Right cardiac atrium (tissue), 5 donors: ENCODE measurements around the gene DACH1. TPM values are rescaled to one million over a fixed set of nuclear protein-coding genes. Genes with fewer than 3 reads are reported as not detected.

Source experiments
- ATAC-seq, 2 donors: fragments of 200-7000 bp; cut with Tn5 transposase; one replicate each; pipeline versions ENCODE4 v1.8.0 to v1.9.1; 2020; ENCODE audit warnings: moderate library complexity in 2 of 2, mild to moderate bottlenecking in 1 of 2
- DNase-seq, 3 donors: peaks; one replicate each; pipeline ENCODE4 v3.0.0-alpha.2; 2020
- H3K27ac ChIP-seq: one replicate; pipeline ENCODE4 v1.5.1; 2013; ENCODE audit warnings: mild to moderate bottlenecking, low read length, control low read depth, moderate library complexity
- H3K27me3 ChIP-seq: one replicate; pipeline ENCODE4 v1.6.1; 2013; ENCODE audit not compliant: control insufficient read depth, insufficient read depth
- H3K4me1 ChIP-seq: one replicate; pipeline ENCODE4 v1.6.1; 2013; ENCODE audit warnings: low read length; ENCODE audit not compliant: control insufficient read depth, insufficient read depth
- H3K4me3 ChIP-seq: one replicate; pipeline ENCODE4 v1.5.1; 2013; ENCODE audit warnings: low read length, control low read depth
- H3K9me3 ChIP-seq: one replicate; pipeline ENCODE4 v1.6.1; 2013; ENCODE audit warnings: low read length; ENCODE audit not compliant: control insufficient read depth
- WGBS: extraction: QIAGEN DNeasy Blood & Tissue Kit; methylation state at CpG from one replicate; pipeline ENCODE4 v1.1.7; 2013; 5-methylcytosine and 5-hydroxymethylcytosine counted together
- intact Hi-C, 4 donors: fragments of 100-400 bp; cut with DNase I; formaldehyde crosslinking; loops; one replicate each; pipeline versions ENCODE4 v1.11.0 to v1.14.0; 2022 to 2023
- polyA plus RNA-seq: library from polyadenylated mRNA; stranded (reverse); fragments of 200-250 nt; gene quantifications from one replicate; pipeline ENCODE4 v1.2.3, GENCODE V29; 2013
- total RNA-seq, 4 donors: library from RNA; stranded (reverse); fragmentation: NEBNext Ultra II Directional; extraction: Animal tissue kit (Norgen Biotek cat#: 25700); gene quantifications; one replicate each; pipeline ENCODE4 v1.2.1, GENCODE V29; 2021
- donor health status: healthy with polysubstance abuse.
- donor health status: DM: no; HTN: yes; CAD: no.
- donor health status: DM: no; HTN: no; CAD: no.
- donor health status: DM: no; HTN: yes; CAD: no; lungs with severe emphysema.
- donor health status: DM: yes; HTN: yes; CAD: no.

The DACH1 gene
- total and polyA plus RNA-seq, 5 donors = 1.0 to 3.9 (median 1.3) TPM

GRCh38 chr13:71865874-71866334 is 1.1 kb downstream of the DACH1 start:
- H3K4me1 ChIP-seq = no peaks in the 10 kb centered on the region
- WGBS = under 1% methylated on average over 21 of the region's 21 CpGs
- H3K9me3 ChIP-seq = no peaks in the 10 kb centered on the region
- no peaks in the 10 kb centered on the region for H3K27me3 ChIP-seq
- intact Hi-C loops = no loop called here
- DNase-seq (no peak), ATAC-seq (no peak)
- H3K4me3 ChIP-seq = peak overlapping the region; percentile 82
- peak overlapping the region; percentile 49 for H3K27ac ChIP-seq

GRCh38 chr13:71864986-71865873 is 1.8 kb downstream of the DACH1 start:
- under 1% methylated on average over 88 of the region's 88 CpGs for WGBS
- intact Hi-C loops = no loop called here

GRCh38 chr13:71864094-71864985 is 2.7 kb downstream of the DACH1 start:
- ATAC-seq (peak; percentile 77 to 79), DNase-seq (peak; percentile 47 to 89 (median 84))
- Histone ChIP-seq H3K9me3 (no peaks in the 10 kb centered on the region), H3K4me3 (peak overlapping the region; percentile 82), H3K27ac (no peak overlapping the region), H3K4me1 (no peaks in the 10 kb centered on the region), H3K27me3 (no peaks in the 10 kb centered on the region)
- intact Hi-C loops = no loop called here
- 5% methylated on average over 39 of the region's 39 CpGs for WGBS

More at GRCh38 chr13:71864986-71865873, 1.8 kb downstream of the DACH1 start:
- Histone ChIP-seq H3K27ac (peak overlapping the region; percentile 49), H3K4me3 (peak overlapping the region; percentile 82), H3K27me3 (no peaks in the 10 kb centered on the region), H3K4me1 (no peaks in the 10 kb centered on the region), H3K9me3 (no peaks in the 10 kb centered on the region)
- ATAC-seq = peak; percentile 34 to 50
- DNase-seq = peak; percentile 30 to 78 (median 75)

- WGBS = 55% methylated on average over 4 of the region's 4 CpGs
- Histone ChIP-seq H3K4me3 (peak overlapping the region; percentile 82), H3K9me3 (no peaks in the 10 kb centered on the region), H3K27me3 (no peaks in the 10 kb centered on the region), H3K27ac (no peak overlapping the region), H3K4me1 (no peaks in the 10 kb centered on the region)
- ATAC-seq (no peak), DNase-seq (no peak)
- intact Hi-C loops = no loop called here
These were observed 3.6 kb downstream of the DACH1 start for GRCh38 chr13:71863254-71863865.

GRCh38 chr13:71862459-71862943 is 4.5 kb downstream of the DACH1 start:
- 50% methylated on average over 2 of the region's 2 CpGs for WGBS
- Histone ChIP-seq H3K4me3 (no peak overlapping the region), H3K9me3 (no peaks in the 10 kb centered on the region), H3K4me1 (no peaks in the 10 kb centered on the region), H3K27ac (no peak overlapping the region), H3K27me3 (no peaks in the 10 kb centered on the region)
- intact Hi-C loops = no loop called here
- ATAC-seq (no peak), DNase-seq (no peak)

- Histone ChIP-seq H3K4me1 (no peaks in the 10 kb centered on the region), H3K27ac (no peak overlapping the region), H3K4me3 (no peak overlapping the region), H3K9me3 (no peaks in the 10 kb centered on the region), H3K27me3 (no peaks in the 10 kb centered on the region)
- intact Hi-C loops = no loop called here
- 65% methylated on average over 2 of the region's 2 CpGs for WGBS
- ATAC-seq (no peak), DNase-seq (no peak)
These were observed 5.1 kb downstream of the DACH1 start for GRCh38 chr13:71861769-71862458.

GRCh38 chr13:71860547-71861138 is 6.4 kb downstream of the DACH1 start:
- no peak for DNase-seq

GRCh38 chr13:71858647-71859046 is 8.4 kb downstream of the DACH1 start:
- intact Hi-C loops = no loop called here
- Histone ChIP-seq H3K9me3 (no peaks in the 10 kb centered on the region), H3K4me3 (no peak overlapping the region), H3K27me3 (no peaks in the 10 kb centered on the region), H3K27ac (no peak overlapping the region), H3K4me1 (no peaks in the 10 kb centered on the region)
- 78% methylated on average over 1 of the region's 1 CpG for WGBS
- no peak for ATAC-seq
- no peak for DNase-seq

More at GRCh38 chr13:71860547-71861138, 6.4 kb downstream of the DACH1 start:
- Histone ChIP-seq H3K9me3 (no peaks in the 10 kb centered on the region), H3K4me1 (no peaks in the 10 kb centered on the region), H3K27me3 (no peaks in the 10 kb centered on the region), H3K27ac (no peak overlapping the region), H3K4me3 (no peak overlapping the region)
- 54% methylated on average over 3 of the region's 3 CpGs for WGBS
- intact Hi-C loops = no loop called here
- no peak for ATAC-seq

GRCh38 chr13:71856548-71857043 is 10.4 kb downstream of the DACH1 start:
- intact Hi-C loops = no loop called here
- Histone ChIP-seq H3K27ac (no peak overlapping the region), H3K9me3 (no peaks in the 10 kb centered on the region), H3K27me3 (no peaks in the 10 kb centered on the region), H3K4me3 (no peak overlapping the region), H3K4me1 (no peaks in the 10 kb centered on the region)
- DNase-seq (no peak), ATAC-seq (no peak)
- 95% methylated on average over 4 of the region's 4 CpGs for WGBS

GRCh38 chr13:71854401-71854800 is 12.6 kb downstream of the DACH1 start:
- no peak for ATAC-seq
- no peak for DNase-seq
- H3K27ac ChIP-seq = no peak overlapping the region
- H3K9me3 ChIP-seq = no peaks in the 10 kb centered on the region
- no peaks in the 10 kb centered on the region for H3K4me1 ChIP-seq
- H3K4me3 ChIP-seq = no peak overlapping the region
- H3K27me3 ChIP-seq = no peaks in the 10 kb centered on the region
- WGBS = 75% methylated on average over 1 of the region's 1 CpG
- intact Hi-C loops = no loop called here
